Stimulated activated CD4-positive, alpha-beta T cell treated with anti-CD3 and anti-CD28 coated beads, Interleukin-2, amount 100 ng/mL, for 24 hours (primary cell): ENCODE results near the gene COL8A1.
A peak's percentile ranks its signal among the peaks of the same experiment; 100 is the strongest.
"Not testable (repeated sequence)": the region's sequence is repeated elsewhere in the genome, so short reads cannot be mapped to it uniquely, and the experiment has no call there.

Experiments used
- DNase-seq, 2 donors: peaks; one replicate each; pipeline ENCODE4 v3.0.0-alpha.2; 2020

COL8A1 gene

DNA sequence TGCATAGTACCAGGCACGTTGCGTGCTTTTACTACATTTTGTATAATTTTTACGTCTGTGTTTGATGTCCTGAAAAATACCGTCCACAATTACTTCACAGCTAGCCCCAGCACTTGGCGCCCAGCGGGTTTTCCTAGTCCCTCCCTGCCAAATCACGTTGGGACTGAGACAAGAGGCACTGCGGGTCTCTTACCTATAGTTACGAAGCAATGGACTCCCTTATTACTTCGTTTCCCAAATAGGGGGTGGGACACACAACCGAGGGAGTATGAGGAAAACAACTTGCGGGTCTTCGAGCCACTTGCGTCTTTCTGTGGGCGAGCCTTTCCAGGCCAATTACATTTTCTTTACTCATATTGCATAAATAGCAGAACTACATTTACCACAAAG is 178.6 kb downstream of the COL8A1 start:
- peak; percentile 10 to 31 for DNase-seq

DNA sequence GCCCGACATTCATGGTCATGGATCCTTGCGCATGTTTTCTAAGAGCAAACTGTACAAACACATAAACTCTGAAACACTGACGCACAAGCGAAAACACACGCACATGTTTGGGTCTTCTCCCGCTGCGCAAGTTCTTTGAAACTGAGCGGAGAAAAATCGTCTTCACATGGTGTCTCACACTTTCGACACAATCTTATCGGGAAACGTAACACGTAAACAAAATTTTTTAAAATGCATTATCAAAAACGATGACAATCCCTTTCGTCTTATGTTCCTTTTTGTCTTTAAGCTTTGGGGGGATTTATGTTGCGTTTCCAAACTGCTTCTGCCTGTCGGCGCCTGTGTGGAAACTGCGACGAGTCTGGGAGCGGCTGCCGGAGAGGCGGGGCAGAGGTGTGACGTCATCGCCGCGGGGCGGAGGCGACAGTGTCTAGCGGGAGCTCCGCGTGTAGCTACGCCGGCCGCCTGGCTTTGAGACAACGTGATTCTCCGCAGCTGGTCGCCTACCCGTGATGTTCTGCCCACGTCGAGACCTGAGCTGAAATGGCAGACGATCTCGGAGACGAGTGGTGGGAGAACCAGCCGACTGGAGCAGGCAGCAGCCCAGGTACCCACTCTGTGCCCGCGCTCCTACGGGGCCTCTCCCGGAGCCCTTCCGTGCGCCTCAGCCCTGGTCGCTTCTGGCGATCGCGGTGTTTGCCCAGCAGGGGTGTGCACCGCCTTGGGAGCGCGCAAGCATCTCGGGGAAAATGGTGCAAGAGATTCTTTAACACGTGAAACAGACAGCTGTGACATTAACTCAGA is 179.2 kb downstream of the COL8A1 start, which contains the start of gene CMSS1:
Gene CMSS1 (plus strand): TSS at position 426 of the 804 bp plus-strand sequence.
- DNase-seq: peak; percentile 97 to 98

- no peak for DNase-seq
These were observed 180.4 kb downstream of the COL8A1 start for GRCh38 chr3:99818818-99819217.

GRCh38 chr3:99823723-99824711 is 185.6 kb downstream of the COL8A1 start:
- DNase-seq: no peak

GRCh38 chr3:99825004-99825640 is 186.7 kb downstream of the COL8A1 start:
- no peak for DNase-seq

- no peak for DNase-seq
These were observed 191.4 kb downstream of the COL8A1 start for GRCh38 chr3:99829844-99830243.

DNA sequence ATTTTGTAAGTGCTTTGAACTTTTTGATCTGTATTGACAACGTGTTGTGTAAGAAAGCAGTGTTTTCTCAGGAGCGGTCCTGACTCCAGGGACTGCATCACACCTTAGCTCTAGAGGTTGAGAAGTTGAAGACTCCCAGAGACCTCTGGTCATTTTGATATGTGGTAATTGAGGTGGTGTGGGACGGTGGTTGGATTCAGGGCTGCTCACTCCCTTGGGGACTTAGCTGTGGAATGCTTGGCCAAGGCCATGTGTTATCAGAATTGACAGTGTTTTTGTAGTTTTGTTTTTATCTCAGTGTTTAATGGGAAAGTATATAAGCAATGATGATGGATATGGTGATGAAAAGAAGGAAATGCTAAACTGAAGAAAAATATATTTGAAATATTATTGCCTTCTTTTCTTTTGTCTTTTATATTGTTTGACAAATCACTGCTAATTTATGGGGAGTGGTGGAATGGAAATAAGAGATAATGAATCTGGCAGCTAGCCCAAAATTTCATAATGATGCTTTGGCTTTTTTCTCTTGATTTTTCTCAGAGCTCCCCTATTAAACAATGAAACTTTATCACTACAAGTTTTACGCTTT is 195.3 kb downstream of the COL8A1 start:
- DNase-seq: no peak

DNA sequence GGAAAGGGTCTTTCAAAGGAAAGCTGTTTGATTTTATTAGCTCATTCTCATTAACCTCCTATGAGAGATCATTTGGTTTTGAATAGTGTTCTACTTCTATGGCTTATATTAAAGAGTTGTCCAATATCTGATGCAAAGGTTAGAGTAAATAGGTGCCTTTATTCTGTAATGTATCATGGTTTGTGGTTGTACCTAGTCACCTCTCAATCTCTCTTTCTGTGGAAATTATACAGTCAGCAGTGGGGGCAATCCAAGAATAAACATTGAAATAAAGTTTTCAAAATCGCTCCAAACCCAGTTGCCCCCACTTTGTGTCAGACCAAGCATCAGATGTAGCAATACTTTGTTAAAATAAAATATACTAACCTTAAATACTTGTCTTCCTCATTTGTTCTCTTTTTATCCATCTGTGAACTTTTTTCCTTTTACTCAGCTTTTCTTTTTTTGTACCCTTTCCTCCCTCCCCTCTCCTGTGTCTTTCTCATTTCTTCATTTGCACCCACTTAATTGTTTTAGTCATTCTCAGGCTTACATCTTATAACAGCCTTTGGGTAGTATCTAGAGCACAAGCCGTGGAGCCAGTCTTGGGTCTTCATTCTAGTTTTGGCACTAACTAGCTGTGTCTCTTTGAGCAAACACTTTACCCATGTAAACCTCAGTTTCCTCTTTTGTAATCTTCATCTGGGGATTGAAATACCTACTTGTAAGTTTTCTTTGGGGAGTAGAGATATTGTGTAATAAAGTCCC is 196.0 kb downstream of the COL8A1 start:
- DNase-seq: no peak

DNA sequence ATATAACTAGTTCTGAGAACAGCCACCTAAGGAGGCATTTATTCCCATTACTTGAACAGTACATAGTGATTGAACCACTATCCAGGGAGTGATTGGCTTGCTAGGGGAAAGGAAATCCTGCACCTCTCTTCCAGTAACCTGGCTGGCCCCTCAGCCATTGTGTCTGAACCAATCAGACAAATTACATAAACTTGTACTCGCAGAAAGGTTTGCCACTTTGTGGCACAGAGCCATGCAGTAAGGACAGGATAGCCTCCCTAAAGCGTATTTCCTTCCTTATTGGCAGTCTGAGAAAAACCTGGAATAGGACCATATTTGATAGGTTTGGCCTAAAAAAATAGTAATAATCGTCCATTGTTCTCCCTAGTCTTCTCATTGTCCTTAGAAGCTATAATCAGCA is 198.3 kb downstream of the COL8A1 start:
- DNase-seq: no peak

DNA sequence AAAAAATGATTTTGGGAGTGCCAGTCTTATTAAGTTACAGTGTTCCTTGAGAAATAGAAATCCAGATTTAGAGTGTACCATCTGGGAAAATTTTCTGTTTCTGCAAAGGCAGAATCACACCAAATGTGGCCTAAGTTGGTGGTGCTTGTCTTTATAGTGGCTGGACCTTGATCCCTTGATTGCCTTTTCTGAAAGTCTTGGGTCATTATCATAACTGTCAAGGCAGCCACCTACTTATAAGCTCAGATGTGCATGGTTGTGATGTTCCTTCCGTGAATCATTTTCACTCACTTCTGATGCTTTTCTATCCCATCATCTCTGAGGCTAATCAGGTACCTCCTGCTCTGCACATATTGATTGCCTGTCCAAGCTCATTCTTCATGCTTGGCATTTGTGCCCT is 199.3 kb downstream of the COL8A1 start:
- no peak for DNase-seq

DNA sequence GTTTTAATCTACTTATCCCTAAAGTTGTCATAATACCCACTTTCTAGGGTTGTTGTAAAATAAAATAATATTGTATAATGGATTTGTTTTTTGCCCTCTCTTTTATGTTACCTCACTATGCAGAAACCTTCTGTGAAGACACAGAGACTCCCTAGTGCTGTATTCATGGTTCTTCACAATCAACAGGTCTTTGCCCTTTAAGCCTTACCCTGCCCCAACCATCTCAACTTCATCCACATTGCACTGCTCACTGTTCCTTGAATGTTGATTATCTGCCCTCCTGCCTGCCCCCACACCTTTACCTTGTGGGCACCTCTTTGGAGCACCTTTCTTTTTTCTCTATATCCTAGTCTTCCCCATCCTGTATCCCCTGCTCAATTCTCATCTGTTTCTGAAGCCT is 200.4 kb downstream of the COL8A1 start:
- DNase-seq: no peak

GRCh38 chr3:99839613-99840012 is 201.2 kb downstream of the COL8A1 start:
- no peak for DNase-seq

- not testable (repeated sequence) for DNase-seq
These were observed 203.6 kb downstream of the COL8A1 start for GRCh38 chr3:99841949-99842348.

DNA sequence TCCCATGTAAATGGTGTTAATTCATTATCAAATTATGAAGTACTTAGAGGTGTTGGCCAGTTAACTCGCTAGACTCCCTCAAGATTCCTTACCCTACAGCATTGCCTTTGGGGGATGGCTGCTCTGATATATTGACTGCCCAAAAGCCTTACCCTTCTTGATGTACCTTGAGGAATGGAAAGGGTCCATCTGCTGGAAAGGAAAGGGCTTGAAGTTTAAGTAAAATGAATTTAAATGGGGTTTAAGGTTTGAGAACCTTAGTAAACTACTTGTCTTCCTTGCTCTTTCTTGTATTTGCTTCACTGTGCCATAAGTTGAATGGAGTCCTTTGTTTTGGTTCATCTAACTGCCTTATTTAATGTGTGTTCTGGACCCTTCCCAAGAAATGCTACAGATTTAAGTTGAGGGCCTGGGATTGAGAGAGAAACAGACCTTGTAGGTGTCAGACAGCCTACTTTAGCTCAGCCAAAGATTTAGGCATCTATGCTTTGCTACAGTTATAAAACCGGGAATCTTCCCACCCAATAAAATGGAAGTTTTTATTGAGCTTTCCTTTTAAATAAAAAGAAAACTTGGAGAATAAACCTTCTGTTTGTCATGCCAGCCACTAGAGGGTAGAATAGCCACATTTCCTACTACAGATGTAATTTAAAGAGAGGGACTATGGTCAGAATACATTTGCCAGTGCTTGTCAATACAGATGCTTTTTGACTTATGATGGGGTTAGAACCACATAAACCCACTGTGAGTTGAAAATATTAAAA is 204.6 kb downstream of the COL8A1 start:
- DNase-seq: no peak

GRCh38 chr3:99843590-99844258 is 205.3 kb downstream of the COL8A1 start:
- DNase-seq: no peak

DNA sequence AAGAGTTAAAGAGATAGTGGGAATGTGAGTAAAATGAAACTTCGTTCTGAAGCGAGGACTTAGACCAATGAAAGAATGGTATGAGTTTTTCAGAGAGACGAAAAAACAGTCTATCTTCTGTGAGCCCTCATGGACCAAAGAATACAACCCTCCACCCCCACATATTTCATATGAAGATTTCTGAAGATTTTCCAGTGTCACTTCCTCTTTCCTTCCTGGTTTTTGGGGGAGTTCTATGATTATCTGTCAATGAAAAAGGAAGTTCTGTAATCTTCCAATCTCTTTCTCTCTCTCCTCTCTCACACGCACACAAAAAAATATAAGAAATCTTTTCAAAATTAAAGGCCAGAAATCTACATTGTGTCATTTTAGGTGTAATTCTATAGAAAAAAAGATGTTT is 206.9 kb downstream of the COL8A1 start:
- DNase-seq: no peak

DNA sequence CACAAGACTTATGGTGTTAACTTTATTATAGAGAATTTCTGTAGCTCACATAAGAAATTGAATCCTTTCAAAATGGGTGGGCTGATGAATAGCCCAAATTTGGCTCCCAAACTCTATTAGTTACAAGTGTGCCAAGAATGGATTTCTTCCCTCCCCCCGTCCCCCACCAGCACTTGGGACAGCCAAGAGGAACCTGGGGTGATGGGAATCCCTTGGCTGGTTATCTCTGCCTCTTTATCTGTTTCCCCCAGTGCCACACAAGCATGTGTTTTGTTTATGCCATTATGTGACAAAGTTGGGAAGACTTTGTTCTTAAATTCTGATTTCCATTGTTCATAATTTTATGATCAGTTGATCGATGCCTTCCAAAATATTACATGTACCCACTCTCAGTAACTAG is 207.6 kb downstream of the COL8A1 start:
- no peak for DNase-seq

DNA sequence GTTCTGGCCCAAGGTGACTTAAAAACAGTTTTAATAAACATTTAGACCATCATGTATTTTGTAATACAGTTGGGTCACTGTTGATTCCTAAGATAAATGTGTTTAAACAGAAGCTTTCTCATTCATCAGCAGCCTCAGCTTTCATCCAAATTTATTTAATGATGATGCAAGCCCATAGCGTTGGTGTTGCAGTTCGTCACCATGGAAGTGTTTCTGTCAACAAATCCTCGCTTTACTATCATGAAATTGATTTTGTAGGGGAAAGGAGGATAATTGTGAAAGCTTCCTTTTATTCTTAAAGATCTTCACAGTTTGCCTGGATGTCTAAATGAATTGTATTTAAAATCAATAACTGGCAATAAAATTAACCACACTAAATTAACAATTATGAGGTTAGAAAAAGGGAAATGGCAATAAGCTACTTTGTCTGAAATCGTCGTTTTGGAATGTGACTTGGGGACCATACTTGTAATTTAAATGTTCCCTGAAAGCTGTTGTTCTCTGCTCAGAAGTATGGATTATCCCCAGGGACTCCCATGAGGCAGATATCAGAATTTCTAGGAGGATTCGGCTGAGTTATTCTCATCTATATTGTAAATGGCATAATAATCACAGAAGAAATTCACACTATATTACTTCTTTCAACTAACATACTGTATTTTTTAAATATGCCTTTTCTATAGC is 208.2 kb downstream of the COL8A1 start:
- no peak for DNase-seq

- DNase-seq: no peak
These were observed 210.0 kb downstream of the COL8A1 start for GRCh38 chr3:99848433-99848832.
